GM12892 (cell line): Measurements from ENCODE around the gene RNF223.
"Not testable (repeated sequence)": the region's sequence is repeated elsewhere in the genome, so short reads cannot be mapped to it uniquely, and the experiment has no call there.

Source experiments
- POLR2A ChIP-seq: IDR thresholded peaks from 2 replicates; pipeline ENCODE4 v1.6.1; 2011; ENCODE audit warnings: low read depth, low read length, control low read depth
- POLR2AphosphoS5 ChIP-seq: IDR thresholded peaks from 2 replicates; pipeline ENCODE4 v1.6.1; 2011; ENCODE audit warnings: low read depth, low read length, control low read depth
- TAF1 ChIP-seq: IDR thresholded peaks from 2 replicates; pipeline ENCODE4 v1.6.1; 2011; ENCODE audit warnings: low read depth, mild to moderate bottlenecking, control low read depth, low read length, borderline replicate concordance

DNA sequence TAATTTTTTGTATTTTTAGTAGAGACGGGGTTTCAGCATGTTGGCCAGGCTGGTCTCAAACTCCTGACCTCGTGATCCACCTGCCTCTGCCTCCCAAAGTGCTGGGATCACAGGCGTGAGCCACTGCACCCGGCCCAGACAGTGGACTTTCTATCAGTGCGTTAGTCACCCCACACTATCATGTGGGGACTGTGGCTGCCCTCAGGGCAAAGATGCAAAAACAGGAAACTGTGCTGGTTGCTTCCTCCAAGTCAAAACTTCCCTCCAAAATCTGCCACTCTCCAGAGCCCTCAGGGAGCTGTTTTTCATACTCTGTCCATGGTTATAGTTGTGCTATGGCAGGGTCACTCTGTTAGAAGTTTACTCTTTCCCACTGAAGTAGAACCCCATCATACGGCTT is 30.0 kb upstream of the RNF223 start:
- not testable (repeated sequence) for TF ChIP-seq POLR2AphosphoS5, TAF1, POLR2A
